CD4-positive, alpha-beta memory T cell (primary cell): Measurements from ENCODE around the gene SPTB. TPM values are rescaled to one million over a fixed set of nuclear protein-coding genes. Genes with fewer than 3 reads are reported as not detected.
A peak's percentile ranks its signal among the peaks of the same experiment; 100 is the strongest.

Source experiments
- CTCF ChIA-PET: fragments of 350-600 bp; sonication (Branson Sonifier 250); formaldehyde crosslinking; loops from one replicate; lab custom pipeline; 2021; ENCODE audit warnings: inconsistent platforms; ENCODE audit not compliant: partially characterized antibody; lab: Charles Lee
- POLR2A ChIA-PET: fragments of 350-600 bp; sonication (Branson Sonifier 250); formaldehyde crosslinking; loops from one replicate; lab custom pipeline; 2021; ENCODE audit not compliant: partially characterized antibody; lab: Charles Lee
- DNase-seq, 5 donors: peaks; one replicate each; pipeline versions ENCODE4 v3.0.0 to v3.0.0-alpha.2; 2020 to 2022; ENCODE audit warnings: mixed read lengths in 1 of 5
- H3K27ac ChIP-seq: one replicate; pipeline ENCODE4 v1.7.0; 2013; ENCODE audit warnings: low read depth, low read length
- H3K27me3 ChIP-seq: 2 replicates; pipeline ENCODE4 v1.7.0; 2013; ENCODE audit warnings: mild to moderate bottlenecking, low read length, moderate library complexity; ENCODE audit not compliant: insufficient read depth
- H3K36me3 ChIP-seq: 2 replicates; pipeline ENCODE4 v1.7.0; 2013; ENCODE audit warnings: mild to moderate bottlenecking, low read length, moderate library complexity; ENCODE audit not compliant: insufficient read depth
- H3K4me1 ChIP-seq: 2 replicates; pipeline ENCODE4 v1.7.0; 2013; ENCODE audit warnings: mild to moderate bottlenecking, low read length, moderate library complexity; ENCODE audit not compliant: insufficient read depth
- H3K4me3 ChIP-seq, 2 donors: one replicate each; pipeline ENCODE4 v1.7.0; 2013; ENCODE audit warnings: low read length in 2 of 2, mild to moderate bottlenecking in 1 of 2
- H3K9me3 ChIP-seq, 2 donors: one replicate each; pipeline ENCODE4 v1.7.0; 2013; ENCODE audit warnings: low read length in 2 of 2, control low read depth in 1 of 2; ENCODE audit not compliant: control insufficient read depth in 1 of 2
- H3K27ac Mint-ChIP-seq, 7 donors: one replicate each; pipeline ENCODE4 v1.8.0; 2020 to 2021; ENCODE audit warnings: mixed read lengths in 7 of 7, mild to moderate bottlenecking in 6 of 7, inconsistent platforms in 3 of 7, moderate library complexity in 3 of 7
- H3K27me3 Mint-ChIP-seq, 2 donors: one replicate each; pipeline ENCODE4 v1.8.0; 2020 to 2021; ENCODE audit warnings: mixed read lengths in 2 of 2
- H3K36me3 Mint-ChIP-seq, 2 donors: one replicate each; pipeline ENCODE4 v1.8.0; 2020 to 2021; ENCODE audit warnings: mixed read lengths in 2 of 2, inconsistent platforms in 1 of 2, mild to moderate bottlenecking in 1 of 2
- H3K4me1 Mint-ChIP-seq, 4 donors: one replicate each; pipeline ENCODE4 v1.8.0; 2020 to 2021; ENCODE audit warnings: mixed read lengths in 4 of 4, mild to moderate bottlenecking in 1 of 4
- H3K4me3 Mint-ChIP-seq, 8 donors: one replicate each; pipeline ENCODE4 v1.8.0; 2020 to 2021; ENCODE audit warnings: mixed read lengths in 8 of 8, mild to moderate bottlenecking in 7 of 8, moderate library complexity in 6 of 8, inconsistent platforms in 3 of 8
- H3K9me3 Mint-ChIP-seq, 8 donors: one replicate each; pipeline ENCODE4 v1.8.0; 2020 to 2021; ENCODE audit warnings: mixed read lengths in 8 of 8, mild to moderate bottlenecking in 5 of 8, inconsistent platforms in 3 of 8, moderate library complexity in 1 of 8
- intact Hi-C: fragments of 100-400 bp; cut with micrococcal nuclease; formaldehyde crosslinking; loops from one replicate; pipeline ENCODE4 v1.15.1; 2023
- polyA plus RNA-seq, 2 donors: library from polyadenylated mRNA; unstranded; fragments of 300-500 nt; fragmentation: Illumina TruSeq; gene quantifications; one replicate each; pipeline ENCODE4 v1.2.3, GENCODE V29; 2021
- total RNA-seq, 2 experiments: library from RNA; stranded (reverse); gene quantifications; one replicate each; pipeline ENCODE4 v1.2.3, GENCODE V29; 2021

Gene SPTB
- total and polyA plus RNA-seq, 4 experiments from 2014 or later = 0.03 to 0.37 (median 0.09) TPM; not detected in 1

DNA sequence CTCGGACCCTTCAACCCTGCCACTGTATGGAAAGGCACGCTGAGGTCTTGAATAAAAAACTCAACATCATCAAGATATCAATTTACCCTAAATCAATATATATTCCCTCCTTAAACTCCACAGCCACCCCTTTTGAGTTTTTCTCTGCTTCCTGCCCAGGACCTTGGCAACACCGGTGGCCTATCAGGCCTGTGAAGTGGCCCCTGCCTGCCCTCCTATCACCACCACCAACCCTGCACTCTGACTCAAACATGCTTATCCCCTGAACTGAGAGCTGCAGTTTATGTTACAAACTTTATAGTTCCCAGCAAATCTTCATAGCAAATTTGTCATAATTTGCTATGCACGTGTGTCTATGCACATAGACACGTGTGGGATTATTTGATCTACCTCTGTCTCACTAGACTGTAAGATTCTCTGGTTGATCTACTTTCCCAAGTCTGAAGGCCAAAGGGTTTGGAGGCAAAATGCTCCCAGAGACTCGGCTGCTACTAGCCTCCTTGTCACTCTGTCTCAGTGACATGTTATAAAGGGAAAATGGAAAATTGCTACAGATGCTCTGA is 63.4 kb downstream of the SPTB start:
- H3K4me1 Mint-ChIP-seq = peaks cover 1 to 6% (median 5%) of the 10 kb centered on the region in 4 donors
- Histone ChIP-seq H3K36me3 (no peaks in the 10 kb centered on the region), H3K27me3 (no peaks in the 10 kb centered on the region), H3K4me3 (no peak overlapping the region), H3K4me1 (peaks cover 4% of the 10 kb centered on the region), H3K27ac (no peak overlapping the region), H3K9me3 (no peaks in the 10 kb centered on the region)
- H3K36me3 Mint-ChIP-seq = no peaks in the 10 kb centered on the region
- no peak for DNase-seq
- intact Hi-C loops = no loop called here
- H3K4me3 Mint-ChIP-seq = no peak overlapping the region
- POLR2A ChIA-PET = no interaction called here
- CTCF ChIA-PET = interaction anchor here (1.3 to 2.8 kb wide), 3 partner anchors 7 to 75 kb away, joined by 4 to 14 read pairs (median 5); no protein-coding TSS in a partner anchor
- no peaks in the 10 kb centered on the region for H3K9me3 Mint-ChIP-seq
- peaks cover 8 to 26% of the 10 kb centered on the region in 2 donors for H3K27me3 Mint-ChIP-seq
- H3K27ac Mint-ChIP-seq = no peak overlapping the region

DNA sequence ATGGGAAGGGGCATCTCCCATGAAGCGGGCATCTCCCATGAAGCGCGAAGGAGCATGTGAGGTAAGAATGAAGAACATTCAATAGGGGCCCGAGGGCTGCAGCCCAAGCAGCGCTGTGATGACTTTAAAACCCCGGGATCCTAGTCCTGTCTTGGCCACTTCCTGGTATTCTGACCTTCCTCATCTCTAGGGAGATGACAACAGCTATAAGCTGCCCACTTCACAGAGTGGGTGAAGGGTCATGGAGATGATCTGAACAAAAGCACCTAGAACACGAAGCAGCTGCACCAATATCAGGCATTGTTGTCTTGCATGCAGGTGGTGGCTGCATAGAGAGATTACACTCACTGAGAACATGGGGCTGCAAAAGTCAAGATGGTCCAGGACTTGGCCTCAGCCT is 64.5 kb downstream of the SPTB start:
- H3K36me3 Mint-ChIP-seq = no peaks in the 10 kb centered on the region
- H3K36me3 ChIP-seq = no peaks in the 10 kb centered on the region
- CTCF ChIA-PET = interaction anchor here (0.9 to 2.8 kb wide), 3 partner anchors 8 to 76 kb away, joined by 3 to 14 read pairs (median 5); no protein-coding TSS in a partner anchor
- no peak overlapping the region for H3K27ac ChIP-seq
- H3K4me1 Mint-ChIP-seq = peaks cover 1 to 6% (median 5%) of the 10 kb centered on the region in 4 donors
- no peak for DNase-seq
- H3K9me3 Mint-ChIP-seq = no peaks in the 10 kb centered on the region
- H3K9me3 ChIP-seq = no peaks in the 10 kb centered on the region
- H3K27ac Mint-ChIP-seq = no peak overlapping the region
- no peak overlapping the region for H3K4me3 ChIP-seq
- peaks cover 4% of the 10 kb centered on the region for H3K4me1 ChIP-seq
- POLR2A ChIA-PET = no interaction called here
- peaks cover 8 to 23% of the 10 kb centered on the region in 2 donors for H3K27me3 Mint-ChIP-seq
- intact Hi-C loops = no loop called here
- H3K27me3 ChIP-seq = no peaks in the 10 kb centered on the region
- no peak overlapping the region for H3K4me3 Mint-ChIP-seq

DNA sequence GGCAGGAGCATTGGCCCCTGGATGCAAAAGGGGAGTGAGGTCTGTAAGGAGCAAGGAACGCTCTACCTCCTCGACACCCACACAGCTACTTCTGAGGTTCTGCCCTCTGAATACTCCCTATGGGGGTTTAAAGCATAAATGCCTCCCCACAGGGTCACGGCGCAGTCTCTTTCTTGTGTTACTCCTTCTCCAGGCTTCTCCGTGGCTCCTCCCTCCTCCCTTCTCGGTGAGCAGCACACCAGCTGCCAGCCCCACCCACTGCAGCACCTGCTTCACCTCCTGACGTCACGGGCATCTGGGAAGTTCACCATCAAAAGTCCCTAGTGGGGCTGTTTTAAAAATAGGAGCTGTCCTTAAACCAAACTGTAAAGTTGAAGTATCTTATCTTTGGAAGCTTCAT is 67.3 kb downstream of the SPTB start:
- H3K27ac Mint-ChIP-seq = peak overlapping the region in 2 of 7 donors; percentile 74 to 81

DNA sequence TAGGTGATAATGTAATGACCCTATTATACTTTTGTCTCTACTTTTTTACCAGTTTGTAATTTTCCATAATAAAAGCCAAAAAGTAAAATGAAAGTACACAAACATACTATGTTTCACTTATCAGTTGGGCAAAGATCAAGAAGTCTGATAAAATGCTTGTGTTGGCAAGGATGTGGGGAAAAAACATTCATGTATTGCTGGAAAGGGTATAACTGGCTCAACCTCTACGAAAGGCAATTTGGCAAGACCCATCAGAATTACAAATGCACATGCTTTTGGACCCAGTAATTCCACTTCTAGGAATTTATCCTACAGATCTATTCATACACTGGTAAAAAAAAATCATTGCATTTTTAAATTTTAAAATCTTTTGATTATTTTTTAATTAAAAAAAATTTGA is 68.0 kb downstream of the SPTB start:
- Mint-ChIP-seq H3K27ac (no peak overlapping the region), H3K9me3 (no peaks in the 10 kb centered on the region), H3K4me3 (no peak overlapping the region), H3K36me3 (no peaks in the 10 kb centered on the region), H3K27me3 (peaks cover 5 to 11% of the 10 kb centered on the region in 2 donors), H3K4me1 (peaks cover 3 to 6% (median 5%) of the 10 kb centered on the region in 4 donors)
- no peak for DNase-seq
- Histone ChIP-seq H3K27me3 (no peaks in the 10 kb centered on the region), H3K4me3 (no peak overlapping the region), H3K9me3 (no peaks in the 10 kb centered on the region), H3K36me3 (no peaks in the 10 kb centered on the region), H3K27ac (no peak overlapping the region), H3K4me1 (peaks cover 4% of the 10 kb centered on the region)
- POLR2A ChIA-PET = no interaction called here
- intact Hi-C loops = no loop called here
- CTCF ChIA-PET = no interaction called here

More for the DNA sequence above, 67.3 kb downstream of the SPTB start:
- DNase-seq = peak; percentile 32 to 78 (median 48)
- H3K4me1 Mint-ChIP-seq = peaks cover 3 to 6% (median 5%) of the 10 kb centered on the region in 4 donors
- ChIA-PET POLR2A (no interaction called here), CTCF (interaction anchor here (1.0 to 1.3 kb wide), 2 partner anchors 12 to 509 kb away, joined by 3 to 4 read pairs; no protein-coding TSS in a partner anchor)
- Histone ChIP-seq H3K27ac (no peak overlapping the region), H3K4me1 (peaks cover 4% of the 10 kb centered on the region), H3K36me3 (no peaks in the 10 kb centered on the region), H3K27me3 (no peaks in the 10 kb centered on the region), H3K9me3 (no peaks in the 10 kb centered on the region), H3K4me3 (no peak overlapping the region)
- intact Hi-C loops = no loop called here
- no peaks in the 10 kb centered on the region for H3K36me3 Mint-ChIP-seq
- peaks cover 8 to 11% of the 10 kb centered on the region in 2 donors for H3K27me3 Mint-ChIP-seq
- H3K4me3 Mint-ChIP-seq = no peak overlapping the region
- no peaks in the 10 kb centered on the region for H3K9me3 Mint-ChIP-seq

DNA sequence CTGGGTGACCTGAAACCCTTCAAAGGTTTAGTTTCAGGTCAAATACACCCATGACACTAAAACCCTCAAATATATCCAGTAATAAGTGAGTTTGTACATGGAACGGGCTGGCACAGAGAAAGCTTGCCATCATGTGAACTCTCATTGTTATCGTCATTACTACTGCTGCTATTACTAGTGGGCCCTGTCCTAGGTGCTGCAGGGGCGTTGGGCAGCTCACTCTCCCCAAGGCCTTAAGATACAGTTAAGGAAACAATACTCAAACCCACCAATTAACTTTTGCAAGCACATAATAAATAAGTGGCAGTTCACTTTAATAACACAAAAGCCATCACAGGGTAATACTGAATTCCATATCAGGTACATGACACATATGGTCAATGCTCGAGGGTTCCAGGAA is 71.3 kb downstream of the SPTB start:
- peaks cover 3 to 6% (median 5%) of the 10 kb centered on the region in 4 donors for H3K4me1 Mint-ChIP-seq

DNA sequence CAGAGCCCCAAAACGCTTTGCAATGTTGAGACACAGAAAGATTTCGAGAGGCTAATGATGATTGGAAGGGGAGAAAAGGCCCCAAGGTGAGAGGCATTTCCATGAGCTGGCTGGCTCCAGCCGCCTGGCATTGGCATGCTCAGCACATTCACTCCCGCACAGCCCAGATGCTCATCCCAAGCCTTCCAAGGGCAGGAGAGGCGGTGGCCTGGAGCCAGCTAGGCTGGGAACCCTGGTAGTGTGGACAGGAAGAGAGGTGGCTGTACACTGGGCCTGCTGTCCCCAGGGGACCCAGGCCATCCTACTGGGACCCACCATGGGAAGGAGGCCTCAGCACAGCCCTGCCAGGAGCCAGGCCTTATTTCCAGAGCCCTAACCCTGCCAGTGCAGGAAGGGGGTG is 72.2 kb downstream of the SPTB start:
- H3K9me3 ChIP-seq = no peaks in the 10 kb centered on the region
- H3K27me3 ChIP-seq = no peaks in the 10 kb centered on the region
- H3K27me3 Mint-ChIP-seq = no peaks in the 10 kb centered on the region
- H3K36me3 ChIP-seq = no peaks in the 10 kb centered on the region
- POLR2A ChIA-PET = no interaction called here
- CTCF ChIA-PET = interaction anchor here (2.9 kb wide), 1 partner anchor 16 kb away, joined by 14 read pairs; no protein-coding TSS in a partner anchor
- no peaks in the 10 kb centered on the region for H3K9me3 Mint-ChIP-seq
- H3K27ac Mint-ChIP-seq = no peak overlapping the region
- intact Hi-C loops = no loop called here
- DNase-seq = no peak
- no peak overlapping the region for H3K27ac ChIP-seq
- no peak overlapping the region for H3K4me3 ChIP-seq
- H3K36me3 Mint-ChIP-seq = no peaks in the 10 kb centered on the region
- H3K4me3 Mint-ChIP-seq = no peak overlapping the region
- peaks cover 4% of the 10 kb centered on the region for H3K4me1 ChIP-seq
- peaks cover 3 to 5% (median 4%) of the 10 kb centered on the region in 4 donors for H3K4me1 Mint-ChIP-seq

More for the DNA sequence above, 71.3 kb downstream of the SPTB start:
- Histone ChIP-seq H3K9me3 (no peaks in the 10 kb centered on the region), H3K36me3 (no peaks in the 10 kb centered on the region), H3K27ac (no peak overlapping the region), H3K27me3 (no peaks in the 10 kb centered on the region), H3K4me3 (no peak overlapping the region), H3K4me1 (peaks cover 4% of the 10 kb centered on the region)
- intact Hi-C loops = no loop called here
- ChIA-PET POLR2A (no interaction called here), CTCF (interaction anchor here (0.6 to 2.9 kb wide), 3 partner anchors 15 to 658 kb away, joined by 3 to 14 read pairs (median 3); no protein-coding TSS in a partner anchor)
- Mint-ChIP-seq H3K4me3 (no peak overlapping the region), H3K27me3 (no peaks in the 10 kb centered on the region), H3K27ac (no peak overlapping the region), H3K36me3 (no peaks in the 10 kb centered on the region), H3K9me3 (no peaks in the 10 kb centered on the region)
- DNase-seq = no peak

DNA sequence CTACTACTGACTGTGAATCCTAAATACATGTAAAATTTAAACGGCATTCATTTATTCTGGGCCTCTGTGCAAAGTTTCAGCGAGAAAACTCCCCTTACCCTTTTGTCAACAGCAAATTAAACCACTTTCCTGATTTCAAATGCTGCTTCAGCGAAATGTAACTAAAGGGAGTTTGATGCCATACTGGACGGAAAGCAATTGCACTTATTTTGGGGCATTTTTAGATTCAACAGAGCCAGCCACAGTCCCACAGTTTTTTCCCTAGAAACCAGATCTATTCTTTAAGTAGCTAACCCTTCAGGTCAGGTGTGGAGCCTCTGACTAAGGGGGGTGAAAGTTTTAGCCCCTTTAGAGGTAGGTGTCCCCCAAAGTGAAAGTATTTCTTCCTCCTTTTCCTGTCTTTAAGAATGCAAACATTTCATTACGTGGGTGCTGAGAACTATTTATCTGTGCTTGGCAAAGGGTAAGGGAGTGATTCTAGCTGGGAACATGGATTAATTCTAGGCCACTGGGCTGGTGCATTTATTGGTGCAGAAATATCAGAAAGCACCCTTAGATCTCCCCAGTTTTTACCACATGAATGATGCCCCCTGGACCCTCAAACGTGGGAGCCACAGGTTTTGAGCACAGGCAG is 72.7 kb downstream of the SPTB start:
- Histone ChIP-seq H3K27me3 (no peaks in the 10 kb centered on the region), H3K4me1 (no peaks in the 10 kb centered on the region), H3K4me3 (no peak overlapping the region), H3K36me3 (no peaks in the 10 kb centered on the region), H3K9me3 (no peaks in the 10 kb centered on the region), H3K27ac (no peak overlapping the region)
- Mint-ChIP-seq H3K36me3 (no peaks in the 10 kb centered on the region), H3K27me3 (no peaks in the 10 kb centered on the region), H3K4me3 (no peak overlapping the region), H3K9me3 (no peaks in the 10 kb centered on the region), H3K4me1 (peaks cover 0 to 2% (median 0%) of the 10 kb centered on the region in 4 donors), H3K27ac (peak overlapping the region in 1 of 7 donors; percentile 45)
- ChIA-PET CTCF (interaction anchor here (0.8 to 2.9 kb wide), 2 partner anchors 16 kb away, joined by 4 to 14 read pairs; no protein-coding TSS in a partner anchor), POLR2A (no interaction called here)
- DNase-seq = no peak
- intact Hi-C loops = no loop called here
